ENCODE results near the gene STPG2. TPM values are rescaled to one million over a fixed set of nuclear protein-coding genes. Genes with fewer than 3 reads are reported as not detected.

STPG2 gene
- total and polyA plus RNA-seq, 8 donors, result 0.11 to 1.0 (median 0.64) TPM

GRCh38 chr4:98176531-98176930 is 33.3 kb upstream of the STPG2 start:
- Histone ChIP-seq H3K27me3 (no peaks in the 10 kb centered on the region), H3K36me3 (no peaks in the 10 kb centered on the region), H3K4me1 (no peaks in the 10 kb centered on the region), H3K4me3 (no peak overlapping the region), H3K27ac (no peak overlapping the region), H3K9me3 (no peaks in the 10 kb centered on the region)
- intact Hi-C loops (cut with DNase I), result no loop called here
- no peak for FAIRE-seq
- DNase-seq, result no peak
- 77 to 88% methylated on average over 2 of the region's 2 CpGs for WGBS, 2 donors
- no peak for ATAC-seq
- no peak for TF ChIP-seq CTCF (IDR thresholded peaks at IDR 0.05)

DNA sequence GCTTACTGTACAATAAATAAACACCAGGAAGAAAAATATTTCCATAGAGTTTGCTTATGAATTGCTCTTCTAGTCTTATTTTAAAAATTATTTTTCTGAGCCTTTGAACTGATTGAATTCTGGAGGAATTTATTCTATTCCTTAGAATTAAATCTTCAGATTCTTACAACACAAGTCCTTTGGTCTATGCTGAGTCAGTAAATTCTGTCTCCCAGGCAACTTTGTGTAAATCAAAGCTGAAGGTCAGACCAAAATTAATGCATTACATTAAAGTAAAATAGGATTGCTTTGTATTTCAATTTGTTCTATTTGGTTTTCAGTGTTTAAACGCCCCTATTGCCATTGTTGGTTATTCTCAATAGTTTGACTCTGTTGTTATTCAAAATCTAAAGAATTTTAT is 26.8 kb upstream of the STPG2 start:
- ATAC-seq (no peak), FAIRE-seq (no peak), DNase-seq (no peak)
- H3K9me3 ChIP-seq, result no peaks in the 10 kb centered on the region
- 46 to 62% methylated on average over 1 of the region's 1 CpG for WGBS, 2 donors
- no peaks in the 10 kb centered on the region for H3K27me3 ChIP-seq
- no peaks in the 10 kb centered on the region for H3K4me1 ChIP-seq
- no peak overlapping the region for H3K4me3 ChIP-seq
- H3K27ac ChIP-seq, result no peak overlapping the region
- TF ChIP-seq CTCF (IDR thresholded peaks at IDR 0.05), result no peak
- intact Hi-C loops (cut with DNase I), result no loop called here
- H3K36me3 ChIP-seq, result no peaks in the 10 kb centered on the region

DNA sequence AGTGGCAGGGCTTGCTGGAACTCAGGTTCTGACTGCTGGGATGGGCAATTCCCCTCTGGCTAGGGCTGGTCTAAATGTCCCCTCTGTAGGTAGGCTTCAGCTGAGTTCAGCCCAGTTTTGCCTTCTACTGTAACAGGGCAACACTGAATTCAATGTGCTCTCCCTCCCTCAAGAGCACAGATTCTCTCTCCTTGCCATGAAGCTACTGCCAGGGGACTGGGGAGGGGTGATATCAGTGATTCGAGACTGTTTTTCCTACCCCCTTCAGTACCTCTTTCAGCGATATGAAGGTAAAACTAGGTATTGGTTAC is 23.4 kb upstream of the STPG2 start:
- DNase-seq (no peak), ATAC-seq (no peak), FAIRE-seq (no peak)
- Histone ChIP-seq H3K4me1 (no peaks in the 10 kb centered on the region), H3K27me3 (no peaks in the 10 kb centered on the region), H3K27ac (no peak overlapping the region), H3K36me3 (no peaks in the 10 kb centered on the region), H3K9me3 (no peaks in the 10 kb centered on the region), H3K4me3 (no peak overlapping the region)
- no peak for TF ChIP-seq CTCF (IDR thresholded peaks at IDR 0.05)
- intact Hi-C loops (cut with DNase I), result no loop called here
- WGBS, 2 donors, result 79 to 88% methylated on average over 2 of the region's 2 CpGs

- no peaks in the 10 kb centered on the region for H3K27me3 ChIP-seq
- WGBS, 2 donors, result 69 to 70% methylated on average over 7 of the region's 7 CpGs
- H3K9me3 ChIP-seq, result no peaks in the 10 kb centered on the region
- DNase-seq (peak; percentile 45 to 83 (median 60)), FAIRE-seq (no peak), ATAC-seq (peak; percentile 77 to 99 (median 89))
- H3K27ac ChIP-seq, result no peak overlapping the region
- no peak overlapping the region for H3K4me3 ChIP-seq
- TF ChIP-seq CTCF (IDR thresholded peaks at IDR 0.05), result no peak
- no peaks in the 10 kb centered on the region for H3K4me1 ChIP-seq
- no peaks in the 10 kb centered on the region for H3K36me3 ChIP-seq
- intact Hi-C loops (cut with DNase I), result no loop called here
Measured at GRCh38 chr4:98166025-98166730, 22.9 kb upstream of the STPG2 start.

DNA sequence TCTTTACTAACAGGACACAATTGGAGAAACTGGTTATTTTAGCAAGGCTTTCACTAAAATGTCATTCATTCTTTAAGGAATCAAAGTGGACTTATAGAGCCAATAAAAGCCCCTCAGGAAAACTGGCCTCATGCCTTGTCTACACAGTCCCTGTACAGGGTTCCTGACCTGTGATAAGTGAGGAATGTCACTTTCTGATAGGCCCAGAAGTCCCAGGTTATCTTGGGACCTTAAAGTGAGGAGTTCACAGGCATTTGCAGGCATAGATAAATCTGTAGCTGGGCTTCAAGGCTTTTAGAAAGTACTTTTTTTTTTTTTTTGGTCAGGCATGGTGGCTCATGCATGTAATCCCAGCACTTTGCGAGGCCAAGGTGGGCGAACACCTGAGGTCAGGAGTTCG is 19.4 kb upstream of the STPG2 start:
- H3K36me3 ChIP-seq, result no peaks in the 10 kb centered on the region
- no peaks in the 10 kb centered on the region for H3K27me3 ChIP-seq
- H3K4me1 ChIP-seq, result no peaks in the 10 kb centered on the region
- no peak for FAIRE-seq
- no peak overlapping the region for H3K4me3 ChIP-seq
- intact Hi-C loops (cut with DNase I), result no loop called here
- no peak for TF ChIP-seq CTCF (IDR thresholded peaks at IDR 0.05)
- H3K9me3 ChIP-seq, result no peaks in the 10 kb centered on the region
- no peak for DNase-seq
- ATAC-seq, result no peak
- no peak overlapping the region for H3K27ac ChIP-seq
- 96 to 97% methylated on average over 3 of the region's 3 CpGs for WGBS, 2 donors
